Measurements from ENCODE around the gene ANKDD1A. TPM values are rescaled to one million over a fixed set of nuclear protein-coding genes. Genes with fewer than 3 reads are reported as not detected.

The ANKDD1A gene
- total RNA-seq, 1 experiment from 2014 or later, result 2.3 TPM

DNA sequence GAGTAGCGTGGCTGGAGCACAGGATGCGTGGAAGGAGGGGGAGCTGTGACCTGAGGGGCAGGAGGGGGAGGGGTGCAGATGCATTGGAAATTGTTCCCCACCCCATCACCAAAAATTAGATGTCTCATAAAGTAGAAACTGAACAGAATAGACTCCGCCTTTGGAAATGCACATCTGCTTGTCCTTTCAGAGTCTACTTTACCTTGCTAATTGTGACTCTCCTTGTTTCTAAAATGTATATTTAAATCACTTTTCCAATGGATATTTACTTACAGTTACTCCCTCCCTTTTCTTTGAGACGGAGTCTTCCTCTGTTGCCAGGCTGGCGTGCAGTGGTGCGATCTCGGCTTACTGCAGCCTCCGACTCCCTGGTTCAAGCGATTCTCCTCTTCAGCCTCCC is 47.4 kb downstream of the ANKDD1A start:
- no peaks in the 10 kb centered on the region for H3K9me3 ChIP-seq (ENCODE audit: low read depth, low read length, poor library complexity, severe bottlenecking)
- no peaks in the 10 kb centered on the region for H3K4me1 ChIP-seq (ENCODE audit: insufficient read depth, low read length, poor library complexity, severe bottlenecking)
- no peak overlapping the region for H3K27ac ChIP-seq (ENCODE audit: low read depth, low read length, poor library complexity, severe bottlenecking)
- intact Hi-C loops (cut with micrococcal nuclease; ENCODE audit: unreplicated experiment), result no loop called here
- no peak for DNase-seq (ENCODE audit: low spot score)
- ChIA-PET CTCF (no interaction called here), POLR2A (ENCODE audit: low non-redundant PET) (no interaction called here)
- TF ChIP-seq, protein P1, sequence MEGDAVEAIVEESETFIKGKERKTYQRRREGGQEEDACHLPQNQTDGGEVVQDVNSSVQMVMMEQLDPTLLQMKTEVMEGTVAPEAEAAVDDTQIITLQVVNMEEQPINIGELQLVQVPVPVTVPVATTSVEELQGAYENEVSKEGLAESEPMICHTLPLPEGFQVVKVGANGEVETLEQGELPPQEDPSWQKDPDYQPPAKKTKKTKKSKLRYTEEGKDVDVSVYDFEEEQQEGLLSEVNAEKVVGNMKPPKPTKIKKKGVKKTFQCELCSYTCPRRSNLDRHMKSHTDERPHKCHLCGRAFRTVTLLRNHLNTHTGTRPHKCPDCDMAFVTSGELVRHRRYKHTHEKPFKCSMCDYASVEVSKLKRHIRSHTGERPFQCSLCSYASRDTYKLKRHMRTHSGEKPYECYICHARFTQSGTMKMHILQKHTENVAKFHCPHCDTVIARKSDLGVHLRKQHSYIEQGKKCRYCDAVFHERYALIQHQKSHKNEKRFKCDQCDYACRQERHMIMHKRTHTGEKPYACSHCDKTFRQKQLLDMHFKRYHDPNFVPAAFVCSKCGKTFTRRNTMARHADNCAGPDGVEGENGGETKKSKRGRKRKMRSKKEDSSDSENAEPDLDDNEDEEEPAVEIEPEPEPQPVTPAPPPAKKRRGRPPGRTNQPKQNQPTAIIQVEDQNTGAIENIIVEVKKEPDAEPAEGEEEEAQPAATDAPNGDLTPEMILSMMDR (conservative IDR thresholded peaks at IDR 0.05; ENCODE audit: low read depth, low read length), result no peak
- no peak for TF ChIP-seq EZH2 (IDR thresholded peaks at IDR 0.05; ENCODE audit: borderline replicate concordance, low read depth, low read length, poor library complexity, severe bottlenecking)
- H3K36me3 ChIP-seq (ENCODE audit: insufficient read depth, low read length, poor library complexity, severe bottlenecking), result peaks cover 52% of the 10 kb centered on the region
- BruUV-seq (replicated peaks), result no TSS peak
- H3K27me3 ChIP-seq (replicated peaks; ENCODE audit: insufficient read depth, low read depth, low read length, poor library complexity), result no peaks in the 10 kb centered on the region
- H3K4me3 ChIP-seq (ENCODE audit: low read depth, low read length, poor library complexity, severe bottlenecking), result no peak overlapping the region

GRCh38 chr15:64960153-64960552 is 48.5 kb downstream of the ANKDD1A start:
- TF ChIP-seq, protein P1 (conservative IDR thresholded peaks at IDR 0.05; ENCODE audit: low read depth, low read length), result no peak
- TF ChIP-seq EZH2 (IDR thresholded peaks at IDR 0.05; ENCODE audit: borderline replicate concordance, low read depth, low read length, poor library complexity, severe bottlenecking), result no peak
- no peak overlapping the region for H3K27ac ChIP-seq (ENCODE audit: low read depth, low read length, poor library complexity, severe bottlenecking)
- no peaks in the 10 kb centered on the region for H3K27me3 ChIP-seq (replicated peaks; ENCODE audit: insufficient read depth, low read depth, low read length, poor library complexity)
- POLR2A ChIA-PET (ENCODE audit: low non-redundant PET), result no interaction called here
- CTCF ChIA-PET, result no interaction called here
- no peak for DNase-seq (ENCODE audit: low spot score)
- H3K9me3 ChIP-seq (ENCODE audit: low read depth, low read length, poor library complexity, severe bottlenecking), result no peaks in the 10 kb centered on the region
- intact Hi-C loops (cut with micrococcal nuclease; ENCODE audit: unreplicated experiment), result no loop called here
- no peaks in the 10 kb centered on the region for H3K4me1 ChIP-seq (ENCODE audit: insufficient read depth, low read length, poor library complexity, severe bottlenecking)
- no peak overlapping the region for H3K4me3 ChIP-seq (ENCODE audit: low read depth, low read length, poor library complexity, severe bottlenecking)
- H3K36me3 ChIP-seq (ENCODE audit: insufficient read depth, low read length, poor library complexity, severe bottlenecking), result peaks cover 62% of the 10 kb centered on the region
- no TSS peak for BruUV-seq (replicated peaks)

GRCh38 chr15:64961013-64961412 is 49.3 kb downstream of the ANKDD1A start:
- POLR2A ChIA-PET (ENCODE audit: low non-redundant PET), result no interaction called here
- Histone ChIP-seq H3K4me3 (ENCODE audit: low read depth, low read length, poor library complexity, severe bottlenecking) (no peak overlapping the region), H3K9me3 (ENCODE audit: low read depth, low read length, poor library complexity, severe bottlenecking) (no peaks in the 10 kb centered on the region), H3K27me3 (replicated peaks; ENCODE audit: insufficient read depth, low read depth, low read length, poor library complexity) (no peaks in the 10 kb centered on the region), H3K4me1 (ENCODE audit: insufficient read depth, low read length, poor library complexity, severe bottlenecking) (no peaks in the 10 kb centered on the region), H3K27ac (ENCODE audit: low read depth, low read length, poor library complexity, severe bottlenecking) (no peak overlapping the region), H3K36me3 (ENCODE audit: insufficient read depth, low read length, poor library complexity, severe bottlenecking) (peaks cover 58% of the 10 kb centered on the region)
- CTCF ChIA-PET, result no interaction called here
- no TSS peak for BruUV-seq (replicated peaks)
- intact Hi-C loops (cut with micrococcal nuclease; ENCODE audit: unreplicated experiment), result no loop called here
- no peak for DNase-seq (ENCODE audit: low spot score)
- TF ChIP-seq, protein P1 (conservative IDR thresholded peaks at IDR 0.05; ENCODE audit: low read depth, low read length), result no peak
- TF ChIP-seq EZH2 (IDR thresholded peaks at IDR 0.05; ENCODE audit: borderline replicate concordance, low read depth, low read length, poor library complexity, severe bottlenecking), result no peak
